Activated CD8-positive, alpha-beta memory T cell treated with anti-CD3 and anti-CD28 coated beads, Interleukin-2, amount 50 U/mL, for 1 hour (primary cell): ENCODE measurements around the gene KRT25.

ENCODE experiments used
- DNase-seq: peaks from one replicate; pipeline ENCODE4 v3.0.0-alpha.2; 2020; ENCODE audit errors: extremely low read depth

KRT25 gene, protein sequence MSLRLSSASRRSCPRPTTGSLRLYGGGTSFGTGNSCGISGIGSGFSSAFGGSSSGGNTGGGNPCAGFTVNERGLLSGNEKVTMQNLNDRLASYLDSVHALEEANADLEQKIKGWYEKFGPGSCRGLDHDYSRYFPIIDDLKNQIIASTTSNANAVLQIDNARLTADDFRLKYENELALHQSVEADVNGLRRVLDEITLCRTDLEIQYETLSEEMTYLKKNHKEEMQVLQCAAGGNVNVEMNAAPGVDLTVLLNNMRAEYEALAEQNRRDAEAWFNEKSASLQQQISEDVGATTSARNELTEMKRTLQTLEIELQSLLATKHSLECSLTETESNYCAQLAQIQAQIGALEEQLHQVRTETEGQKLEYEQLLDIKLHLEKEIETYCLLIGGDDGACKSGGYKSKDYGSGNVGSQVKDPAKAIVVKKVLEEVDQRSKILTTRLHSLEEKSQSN

DNA sequence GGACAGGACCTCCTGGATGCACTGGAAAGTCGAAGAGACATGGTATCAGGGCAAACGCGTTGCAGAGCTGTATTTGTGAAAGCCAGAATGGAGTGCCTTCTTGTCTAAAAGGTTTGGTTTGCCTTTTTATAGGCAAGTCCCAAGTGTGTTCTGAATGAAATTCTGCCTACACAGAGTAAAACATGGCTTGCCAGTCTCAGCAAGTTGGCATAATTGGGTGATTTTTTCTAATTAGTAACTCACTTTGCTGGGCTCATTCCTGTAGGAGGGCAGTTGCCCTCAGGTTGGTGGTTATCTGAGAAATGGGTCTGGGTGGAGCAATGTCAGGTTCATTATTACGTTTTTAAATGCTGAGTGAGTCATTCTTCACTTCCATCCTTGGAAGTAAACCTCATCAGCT, at the start of gene KRT25:
KRT25 (minus strand) TSS at position 101 of the 400 bp plus-strand sequence; CDS start at position 41, 60 bp downstream.
- DNase-seq: no peak

DNA sequence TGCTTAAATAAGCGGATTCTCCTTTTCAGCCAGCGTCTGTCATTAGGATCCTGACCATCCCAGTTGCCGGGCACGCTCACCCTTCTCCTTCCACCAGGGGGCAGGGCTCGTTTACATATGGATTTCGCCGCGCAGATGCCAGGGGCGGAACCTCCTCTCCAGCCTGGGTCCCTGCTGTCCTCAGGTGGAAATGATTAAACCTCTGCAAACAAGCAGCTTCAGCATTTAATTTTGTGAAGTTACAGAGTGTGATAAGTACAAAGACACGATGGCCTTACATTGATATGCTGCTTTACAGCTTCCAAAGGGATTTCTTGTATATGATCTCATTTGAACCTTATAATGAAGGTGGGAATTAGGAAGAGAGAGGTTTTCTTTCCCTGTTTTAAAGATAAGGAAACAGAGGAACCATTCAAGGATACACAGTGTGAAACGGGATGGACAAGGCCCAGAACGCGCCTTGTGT, 48.5 kb upstream of the KRT25 start:
- DNase-seq: peak; percentile 36

DNA sequence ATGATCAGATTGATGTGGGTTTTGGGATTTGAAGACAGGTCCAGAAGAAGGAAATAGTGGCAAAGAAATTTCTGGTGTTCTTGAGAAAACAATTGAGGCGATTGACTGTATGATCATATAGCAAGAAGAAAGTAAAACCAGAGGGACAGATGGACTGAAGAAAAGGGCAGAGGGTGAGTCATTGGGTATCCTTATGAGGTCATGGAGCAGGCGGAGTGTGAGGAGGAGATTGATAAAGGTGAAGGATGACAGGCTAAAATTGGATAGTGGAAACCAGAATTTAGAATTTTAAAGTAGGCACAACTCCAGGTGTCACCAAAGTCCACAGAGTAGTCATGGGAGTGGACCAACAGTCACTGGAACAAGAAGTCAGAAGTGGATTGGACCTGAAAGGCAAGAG, 46.0 kb upstream of the KRT25 start:
- no peak for DNase-seq

DNA sequence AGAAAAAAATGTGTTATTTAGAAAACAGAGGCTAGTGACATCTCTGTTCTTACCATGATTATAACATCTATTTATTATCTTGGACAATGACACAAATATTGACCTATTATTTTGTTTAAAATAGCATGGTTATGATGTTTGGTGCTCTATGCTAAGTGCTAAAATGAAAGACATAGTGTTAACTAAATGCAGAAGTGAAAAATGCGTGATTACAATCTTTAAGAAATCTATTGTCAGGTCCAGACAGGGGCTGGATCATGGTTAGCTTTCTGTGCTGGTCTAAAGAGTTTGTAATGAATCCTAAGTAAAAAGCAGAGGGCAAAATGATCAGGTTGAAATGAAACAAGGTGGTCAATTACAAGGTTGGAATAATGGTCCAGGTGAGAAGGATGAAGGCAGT, 45.2 kb upstream of the KRT25 start:
- no peak for DNase-seq

DNA sequence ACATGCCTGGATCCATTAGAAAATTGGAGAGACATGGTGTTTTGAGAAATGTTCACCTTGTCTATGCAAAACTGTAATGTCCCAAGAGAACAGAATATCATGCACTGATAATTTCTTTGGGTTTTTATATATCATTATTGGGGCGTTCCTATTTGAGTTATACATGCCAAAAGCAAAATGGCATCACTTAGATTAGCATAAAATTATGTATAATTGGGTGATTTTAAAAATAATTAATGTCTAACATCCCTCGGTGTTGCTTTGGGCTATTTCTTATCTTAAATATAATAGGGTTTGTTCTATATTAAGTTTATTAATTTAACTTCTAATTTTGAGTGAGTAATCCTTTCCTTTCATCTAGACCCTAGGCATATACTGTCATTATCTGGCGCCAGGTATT, 44.7 kb upstream of the KRT25 start, which contains the start of gene KRT28:
KRT28 (minus strand) TSS at position 101 of the 400 bp plus-strand sequence; CDS start at position 35, 66 bp downstream.
- DNase-seq: no peak

DNA sequence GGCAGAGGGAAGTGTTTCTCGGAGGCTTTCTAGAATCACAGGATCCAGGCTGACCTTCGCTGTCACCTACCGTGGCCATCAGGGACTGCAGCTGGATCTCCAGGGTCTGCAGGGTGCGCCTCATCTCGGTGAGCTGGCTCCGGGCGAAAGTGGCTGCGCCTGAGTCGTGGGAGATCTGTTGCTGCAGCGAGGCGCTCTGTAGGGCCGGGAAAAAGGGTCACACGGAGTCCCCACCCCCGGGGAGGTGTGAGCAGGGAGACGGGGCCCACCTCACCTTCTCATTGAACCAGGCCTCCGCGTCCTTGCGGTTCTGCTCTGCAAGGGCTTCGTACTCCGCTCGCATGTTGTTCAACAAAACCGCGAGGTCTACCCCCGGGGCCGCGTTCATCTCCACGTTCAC, 41.7 kb upstream of the KRT25 start:
- DNase-seq: no peak

DNA sequence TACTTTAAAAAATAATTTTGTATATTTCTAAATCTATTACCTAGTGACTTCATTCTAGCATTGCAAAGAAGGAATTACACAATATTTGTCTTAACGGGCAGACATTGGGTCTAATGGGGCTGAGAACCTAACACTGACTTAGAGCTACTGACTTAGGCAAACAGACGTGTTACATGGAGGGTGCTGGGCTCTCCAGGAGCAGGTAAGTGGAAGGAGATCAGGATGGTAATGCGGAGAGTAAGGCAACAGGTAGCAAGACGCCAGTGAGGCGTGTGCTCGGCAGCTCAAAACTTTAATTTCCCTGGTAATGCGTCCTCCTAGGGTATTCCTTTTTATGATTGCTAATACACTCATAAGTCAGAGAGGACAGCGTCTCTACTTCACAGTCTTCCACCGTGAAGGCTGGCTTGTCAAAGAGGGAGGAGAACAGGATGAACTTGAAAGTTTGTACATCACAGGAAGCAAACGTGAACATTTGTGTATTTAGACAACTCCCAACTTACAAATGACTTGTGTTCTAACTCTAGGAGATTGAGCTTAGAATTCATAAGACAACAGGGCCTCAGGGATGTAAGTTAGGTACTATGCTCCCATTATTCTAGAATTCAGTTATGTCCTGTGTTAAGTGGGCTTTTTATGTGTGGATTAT, 40.0 kb upstream of the KRT25 start:
- no peak for DNase-seq

DNA sequence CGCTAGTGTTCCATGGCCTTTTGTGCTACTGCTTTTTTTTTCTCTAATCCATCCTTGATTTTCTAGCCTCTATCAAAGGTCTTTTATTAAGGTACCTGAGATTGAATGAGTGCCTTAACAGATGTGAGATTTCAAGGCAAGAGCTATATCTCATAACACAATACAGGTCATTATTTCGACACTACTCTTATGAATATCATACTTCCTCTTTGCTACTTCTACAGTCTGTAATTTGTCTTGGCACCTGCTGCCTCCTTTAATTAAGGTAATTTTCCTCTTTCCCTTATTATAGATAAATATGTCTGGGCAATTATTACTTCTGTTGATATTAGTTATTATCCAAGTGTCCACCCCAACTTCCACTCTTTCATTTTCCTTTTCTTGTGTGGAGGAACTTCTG, 39.3 kb upstream of the KRT25 start:
- DNase-seq: no peak

DNA sequence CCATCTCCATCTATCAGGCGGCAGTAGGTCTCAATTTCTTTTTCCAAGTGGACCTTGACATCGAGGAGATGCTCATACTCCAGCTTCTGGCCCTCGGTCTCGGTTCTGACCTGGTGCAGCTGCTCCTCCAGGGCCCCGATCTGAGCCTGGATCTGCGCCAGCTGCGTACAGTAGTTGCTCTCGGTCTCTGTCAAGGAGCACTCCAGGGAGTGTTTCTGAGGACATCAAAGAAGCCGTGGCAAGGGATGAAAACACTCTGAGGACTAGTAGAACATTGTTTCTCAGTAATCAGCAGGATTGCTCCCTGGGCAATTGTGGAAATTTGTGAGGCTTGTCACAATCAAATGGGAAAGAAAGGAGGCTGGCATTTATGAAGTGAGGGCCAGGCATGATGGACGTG, 38.7 kb upstream of the KRT25 start:
- DNase-seq: no peak

DNA sequence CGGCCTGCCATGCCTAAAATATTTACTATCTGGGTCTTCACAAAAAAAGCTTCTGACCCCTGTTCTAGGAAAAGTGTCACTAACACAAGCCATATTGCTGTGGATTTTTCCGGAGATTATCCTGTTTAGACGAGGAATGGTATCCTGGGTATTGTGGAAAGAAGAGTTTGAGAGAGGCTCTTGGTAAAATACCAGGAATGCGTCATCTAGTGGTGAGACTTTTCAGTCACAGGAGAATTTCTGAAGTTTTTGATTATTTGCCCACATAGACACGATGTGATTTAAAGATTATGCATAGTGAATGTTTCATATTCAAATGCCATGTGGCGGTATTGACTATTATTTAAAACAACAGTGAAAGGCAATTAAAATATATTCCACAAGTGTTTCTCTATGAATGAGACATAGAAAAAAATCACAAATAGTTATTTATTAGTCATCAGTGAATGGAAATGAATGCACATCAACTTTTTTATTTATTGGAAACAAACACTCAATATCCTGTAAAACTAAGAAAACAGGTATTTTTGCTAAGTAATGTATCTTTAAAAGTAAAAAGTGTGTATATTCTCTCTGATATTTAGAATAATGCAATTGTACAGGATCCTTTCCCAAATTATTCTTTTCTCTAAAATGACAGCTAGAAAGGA, 36.8 kb upstream of the KRT25 start:
- DNase-seq: no peak

DNA sequence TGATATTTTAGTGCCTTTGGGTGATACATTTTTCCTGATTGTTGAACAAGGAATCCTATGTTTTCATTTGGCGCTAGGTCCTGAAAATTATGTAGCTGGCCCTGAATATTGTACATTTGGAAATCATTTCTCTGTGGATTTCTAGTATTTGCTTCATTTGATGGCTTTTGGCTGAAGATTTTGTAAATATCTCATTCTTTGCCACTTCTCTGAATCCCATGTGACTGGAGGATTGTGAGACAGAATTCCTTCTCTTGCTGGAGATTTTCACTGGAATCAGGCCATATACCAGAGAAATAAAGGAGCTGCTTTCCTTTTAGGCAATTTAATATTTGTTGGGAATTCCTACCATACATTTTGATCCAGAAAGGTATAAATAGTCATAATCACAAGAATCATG, 36.0 kb upstream of the KRT25 start:
- DNase-seq: no peak

DNA sequence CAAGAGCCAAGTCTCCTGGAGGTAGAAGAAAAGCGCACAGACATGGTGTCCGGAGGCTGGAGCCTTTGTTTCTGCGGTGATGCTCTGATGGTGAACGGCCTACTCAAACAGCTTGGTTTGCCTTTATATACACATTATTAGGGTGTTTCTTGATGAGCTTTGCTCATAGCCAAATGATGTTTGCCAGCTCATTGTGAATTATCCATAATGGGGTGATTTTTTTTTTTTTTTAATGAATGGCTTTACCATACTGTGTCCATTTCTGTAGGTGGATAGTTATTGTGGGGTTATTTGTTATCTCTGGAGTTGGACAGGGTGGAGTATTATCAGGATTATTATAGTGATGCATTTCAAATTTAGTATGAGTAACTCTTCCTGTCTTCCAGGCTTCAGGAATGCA, 27.3 kb upstream of the KRT25 start, which contains the start of gene KRT27:
KRT27 (minus strand) TSS at position 101 of the 400 bp plus-strand sequence; CDS start at position 44, 57 bp downstream.
- DNase-seq: no peak

DNA sequence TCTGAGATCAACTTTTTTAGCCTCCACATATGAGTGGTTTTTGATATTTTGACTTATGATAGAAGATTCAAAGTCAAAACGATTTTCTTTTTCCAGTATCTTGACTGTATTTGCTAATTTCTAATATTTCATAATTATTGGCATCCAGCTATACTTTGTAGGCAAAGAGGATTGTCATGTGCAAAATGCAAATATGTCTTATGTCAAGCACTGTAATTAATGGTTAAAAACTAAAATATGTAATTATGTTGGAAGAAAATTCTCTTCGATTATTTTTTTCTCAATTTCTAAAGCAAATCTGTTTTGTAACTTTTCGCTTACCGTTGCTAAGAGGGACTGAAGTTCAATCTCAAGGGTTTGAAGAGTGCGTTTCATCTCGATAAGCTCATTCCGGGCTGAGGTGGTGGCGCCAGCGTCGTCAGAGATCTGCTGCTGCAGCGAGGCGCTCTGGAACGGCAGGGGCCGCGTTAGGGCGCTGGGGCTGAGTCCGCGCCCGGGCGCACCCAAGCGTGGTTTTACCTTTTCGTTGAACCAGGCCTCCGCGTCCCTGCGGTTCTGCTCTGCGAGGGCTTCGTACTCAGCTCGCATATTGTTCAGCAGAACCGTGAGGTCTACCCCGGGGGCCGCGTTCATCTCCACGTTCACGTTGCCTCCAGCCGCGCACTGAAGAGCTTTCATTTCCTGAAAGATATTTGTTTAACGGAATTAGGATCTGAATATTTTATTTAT, 24.2 kb upstream of the KRT25 start:
- DNase-seq: no peak

DNA sequence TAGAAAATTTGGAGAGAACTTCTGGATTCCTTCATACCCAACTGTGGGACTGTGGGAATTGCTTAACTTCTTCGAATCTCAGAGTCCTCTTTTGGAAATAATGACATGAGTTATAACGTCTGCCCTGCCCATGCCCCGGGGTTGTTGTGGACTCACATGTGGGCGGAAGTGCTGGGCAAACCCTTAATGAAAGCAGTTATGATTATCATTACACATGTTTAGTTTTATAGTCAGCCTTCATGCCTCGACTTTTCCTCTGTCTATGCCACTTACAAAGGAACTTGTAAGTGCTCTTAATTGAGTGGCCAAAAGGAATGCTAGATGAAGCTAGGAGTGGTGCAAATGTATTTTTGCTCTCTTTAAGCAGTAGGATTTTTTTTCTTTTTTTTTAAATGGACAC, 23.3 kb upstream of the KRT25 start:
- no peak for DNase-seq

DNA sequence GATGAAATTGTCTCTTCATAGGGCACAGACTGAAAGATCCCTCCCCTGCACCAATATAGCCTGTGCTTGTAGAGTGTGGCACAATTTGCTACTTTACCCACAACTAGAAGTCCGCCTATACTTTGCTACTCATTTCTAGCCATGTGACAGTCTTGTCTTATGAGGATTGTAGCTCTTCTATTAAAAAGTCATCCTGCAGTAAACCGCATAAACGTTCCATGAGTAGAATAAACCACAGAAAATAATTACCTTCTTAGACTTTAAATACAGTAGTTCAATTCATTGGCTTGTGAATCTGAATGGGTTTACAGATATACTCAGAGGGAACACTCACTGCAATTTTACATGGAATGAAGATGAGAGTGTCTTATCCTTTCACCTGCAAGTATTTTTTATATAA, 22.8 kb upstream of the KRT25 start:
- no peak for DNase-seq

DNA sequence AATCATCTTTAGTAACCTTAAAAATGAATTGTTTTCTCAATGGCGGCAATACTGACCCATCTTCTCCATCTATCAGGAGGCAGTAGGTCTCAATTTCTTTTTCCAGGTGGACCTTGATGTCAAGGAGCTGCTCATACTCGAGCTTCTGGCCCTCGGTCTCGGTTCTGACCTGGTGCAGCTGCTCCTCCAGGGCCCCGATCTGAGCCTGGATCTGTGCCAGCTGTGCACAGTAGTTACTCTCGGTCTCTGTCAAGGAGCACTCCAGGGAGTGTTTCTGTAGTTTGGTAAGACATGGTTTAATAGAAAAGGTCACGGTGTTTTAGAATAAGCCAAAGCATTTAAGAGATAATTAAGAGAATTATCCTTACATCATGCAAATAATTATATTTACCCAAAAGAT, 22.3 kb upstream of the KRT25 start:
- DNase-seq: no peak

DNA sequence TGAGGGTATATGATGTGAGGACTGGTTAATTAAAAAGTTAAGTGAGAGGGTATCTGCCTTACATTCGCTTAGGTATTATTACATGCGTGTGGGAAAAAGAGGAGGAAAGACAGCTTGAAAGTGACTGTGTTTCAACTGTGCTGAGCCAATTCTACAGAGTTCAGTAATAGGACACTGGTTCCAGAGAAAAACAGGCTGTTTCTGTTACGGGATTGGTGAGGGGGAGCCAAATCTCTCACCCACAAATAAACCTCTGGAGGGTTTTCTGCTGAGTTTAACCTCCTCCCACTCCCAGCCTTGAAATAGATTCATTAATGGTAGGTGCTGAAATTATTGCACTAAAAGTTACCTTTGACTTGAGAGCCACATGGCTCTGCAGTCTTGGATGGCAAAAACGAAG, 20.8 kb upstream of the KRT25 start:
- no peak for DNase-seq

DNA sequence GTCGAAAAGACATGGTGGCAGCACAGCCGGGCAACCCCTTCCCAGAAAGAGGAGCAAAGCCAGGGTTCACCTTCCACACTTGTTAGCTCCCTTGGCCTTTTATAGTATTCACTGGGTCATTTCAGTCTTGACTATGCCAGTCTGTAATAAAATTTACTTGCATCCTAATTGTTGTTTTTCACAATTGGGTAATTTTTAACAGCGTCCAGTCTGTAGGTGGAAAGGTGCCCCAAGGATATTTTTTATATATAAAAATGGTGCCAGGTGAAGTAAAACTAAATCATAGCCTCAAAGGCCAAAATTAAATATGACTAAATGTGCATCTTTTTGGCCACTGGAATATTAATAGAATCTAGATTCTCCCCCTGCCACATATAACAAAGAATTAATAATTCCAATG, 17.0 kb upstream of the KRT25 start, which contains the start of gene KRT26:
KRT26 (minus strand) TSS at position 101 of the 400 bp plus-strand sequence; CDS start at position 13, 88 bp downstream.
- no peak for DNase-seq

DNA sequence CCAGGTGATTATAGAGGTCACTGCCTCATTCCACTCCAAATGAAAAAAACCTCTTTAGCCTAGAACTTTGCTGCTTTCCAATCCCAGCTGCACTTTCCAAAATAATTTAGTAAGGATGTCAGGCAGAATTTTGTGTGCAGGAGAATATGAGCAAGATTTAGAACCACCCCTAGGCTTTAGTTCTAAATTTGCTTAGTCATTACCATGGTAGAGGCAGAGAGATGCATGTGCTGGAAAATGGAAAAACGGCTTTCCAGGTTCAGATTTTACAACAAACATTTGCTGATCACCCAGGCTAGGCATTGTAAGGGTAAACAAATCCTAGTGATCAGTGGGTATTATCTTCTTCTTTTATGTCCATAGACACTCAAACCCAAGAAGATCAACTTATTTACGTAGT, 10.5 kb upstream of the KRT25 start:
- DNase-seq: no peak

DNA sequence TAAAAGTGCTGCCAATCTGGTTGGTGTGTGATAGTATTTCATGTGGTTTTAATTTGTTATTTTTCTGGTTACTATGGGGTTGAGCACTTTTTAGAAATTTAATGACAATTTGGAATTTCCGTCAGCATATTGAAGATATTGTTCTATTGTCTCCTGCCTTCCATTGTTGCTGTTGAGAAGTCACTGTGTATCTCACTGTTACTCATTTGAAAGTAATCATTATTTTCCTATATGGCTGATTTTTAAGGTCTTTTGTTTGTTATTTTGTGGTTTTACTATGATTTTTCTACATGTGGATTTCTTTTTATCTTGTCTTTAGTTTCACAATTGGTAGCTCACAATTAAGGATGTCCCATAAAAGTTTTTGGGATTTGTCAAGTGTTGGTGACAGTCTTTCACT, 8.6 kb upstream of the KRT25 start:
- DNase-seq: no peak

DNA sequence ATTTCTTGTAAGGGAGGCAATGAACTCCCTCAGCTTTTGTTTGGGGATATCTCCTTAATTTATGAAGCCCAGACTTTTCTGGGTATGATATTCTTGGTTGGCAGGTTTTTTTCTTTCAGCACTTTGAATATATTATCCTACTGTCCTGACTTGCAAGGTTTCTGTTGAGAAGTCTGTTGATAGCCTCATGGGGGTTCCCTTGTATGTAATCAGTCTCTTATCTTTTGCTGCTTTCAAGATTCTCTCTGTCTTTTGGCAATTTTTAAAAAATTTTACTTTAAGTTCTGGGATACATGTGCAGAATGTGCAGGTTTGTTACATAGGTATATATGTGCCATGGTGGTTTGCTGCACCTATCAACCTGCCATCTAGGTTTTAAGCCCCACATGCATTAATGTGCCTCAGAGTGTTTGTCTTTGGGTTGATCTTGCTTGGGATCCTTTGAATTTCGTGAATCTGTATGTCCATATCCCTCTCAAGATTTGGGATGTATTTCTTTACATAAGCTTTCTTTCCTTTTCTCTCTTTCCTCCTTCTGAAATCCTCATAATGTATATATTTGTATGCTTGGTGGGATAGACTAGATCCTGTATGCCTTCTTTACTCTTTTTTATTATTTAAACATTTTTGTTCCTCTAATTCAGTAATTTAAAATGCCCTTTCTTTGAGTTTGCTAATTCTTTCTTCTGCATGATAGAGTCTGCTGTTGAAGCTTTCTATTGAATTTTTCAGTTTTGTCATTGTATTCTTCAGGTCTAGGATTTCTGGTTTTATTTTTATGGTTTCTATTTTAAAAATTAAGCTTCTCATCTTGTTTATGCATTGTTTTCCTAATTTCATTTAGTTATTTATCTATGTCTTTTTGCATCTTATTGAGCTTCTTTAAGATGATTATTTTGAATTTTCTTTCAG, 5.2 kb upstream of the KRT25 start:
- no peak for DNase-seq
